HCT116 (cell line): Measurements from ENCODE around the gene NPIPA7. TPM values are rescaled to one million over a fixed set of nuclear protein-coding genes. Genes with fewer than 3 reads are reported as not detected.
"Not testable (repeated sequence)": the region's sequence is repeated elsewhere in the genome, so short reads cannot be mapped to it uniquely, and the experiment has no call there.

Experiments used
- ATAC-seq: fragments of 200-7000 bp; cut with Tn5 transposase; 2 replicates; pipeline ENCODE4 v1.9.1; 2020; ENCODE audit warnings: mild to moderate bottlenecking, moderate library complexity
- BruUV-seq: library from RNA; stranded (reverse); fragments of 400-500 nt; replicated peaks from 2 replicates; lab custom pipeline; 2021; lab: Mats Ljungman, UMichigan
- CTCF ChIA-PET: fragments of 300-600 bp; sonication (Branson Sonifier 250); formaldehyde crosslinking; loops from one replicate; lab custom pipeline; 2021; ENCODE audit warnings: antibody characterized with exemption; lab: Charles Lee
- POLR2A ChIA-PET: fragments of 300-600, 350-600 bp; sonication (Branson Sonifier 250); formaldehyde crosslinking; loops from one replicate; lab custom pipeline; 2021; ENCODE audit warnings: antibody characterized with exemption; lab: Charles Lee
- RAD21 ChIA-PET, 2 experiments: fragments of 300-600 bp; sonication (Branson Sonifier 250); formaldehyde crosslinking; loops; one replicate each; lab custom pipeline; 2023; ENCODE audit warnings: low total read pairs in 2 of 2; ENCODE audit not compliant: uncharacterized antibody in 2 of 2, unreplicated experiment in 2 of 2, low non-redundant PET in 1 of 2; lab: Charles Lee
- DNase-seq: peaks from one replicate; pipeline ENCODE4 v3.0.0-alpha.2; 2010; ENCODE audit warnings: low read depth, low spot score
- H2AFZ ChIP-seq: fragments of 200-600 bp; shearing (Covaris generic), sonication (generic); 2 replicates; pipeline ENCODE4 v1.6.1; 2017; ENCODE audit warnings: low read depth, mixed run types, mixed read lengths, antibody characterized with exemption, low read length; ENCODE audit not compliant: poor library complexity, severe bottlenecking
- H3K27ac ChIP-seq: 2 replicates; pipeline ENCODE4 v1.5.1; 2012; ENCODE audit warnings: low read depth, low read length
- H3K27me3 ChIP-seq: fragments of 200-600 bp; sonication (generic); 2 replicates; pipeline ENCODE4 v1.6.1; 2016; ENCODE audit warnings: mixed run types, low read length, mixed read lengths; ENCODE audit not compliant: insufficient read depth
- H3K36me3 ChIP-seq, 2 experiments: fragments of 200-500 bp in 1 of 2; fragments of 200-600 bp in 1 of 2; sonication (Bioruptor generic) in 1 of 2; sonication (generic) in 1 of 2; 2 replicates each; pipeline versions ENCODE4 v1.5.1 to v1.6.1; 2014 to 2016; ENCODE audit warnings: low read length in 2 of 2, inconsistent platforms in 1 of 2, mixed read lengths in 1 of 2, mixed run types in 1 of 2; ENCODE audit not compliant: insufficient read depth in 2 of 2, control insufficient read depth in 1 of 2
- H3K4me1 ChIP-seq, 2 experiments: fragments of 200-600 bp in 1 of 2; sonication (generic) in 1 of 2; 2 replicates each; pipeline versions ENCODE4 v1.5.1 to v1.6.1; 2012 to 2017; ENCODE audit warnings: low read length in 2 of 2, inconsistent platforms in 1 of 2, mild to moderate bottlenecking in 1 of 2, mixed read lengths in 1 of 2, mixed run types in 1 of 2, moderate library complexity in 1 of 2; ENCODE audit not compliant: insufficient read depth in 2 of 2, control insufficient read depth in 1 of 2
- H3K4me2 ChIP-seq: fragments of 200-600 bp; sonication (generic); 2 replicates; pipeline ENCODE4 v1.6.1; 2017; ENCODE audit warnings: mixed run types, low read length, mixed read lengths
- H3K4me3 ChIP-seq, 2 experiments: fragments of 200-600 bp in 1 of 2; sonication (generic) in 1 of 2; replicated peaks in 1 of 2; 2 replicates each; pipeline ENCODE4 v1.5.1; 2011 to 2016; ENCODE audit warnings: low read length in 2 of 2, control low read depth in 1 of 2, low read depth in 1 of 2, mild to moderate bottlenecking in 1 of 2, mixed read lengths in 1 of 2, mixed run types in 1 of 2
- H3K79me2 ChIP-seq: fragments of 200-600 bp; sonication (generic); 2 replicates; pipeline ENCODE4 v1.6.1; 2017; ENCODE audit warnings: mild to moderate bottlenecking, mixed run types, low read length, moderate library complexity, mixed read lengths; ENCODE audit not compliant: insufficient read depth
- H3K9ac ChIP-seq: fragments of 200-600 bp; sonication (generic); 2 replicates; pipeline ENCODE4 v1.6.1; 2016; ENCODE audit warnings: low read length, mixed read lengths
- H3K9me2 ChIP-seq: fragments of 200-600 bp; sonication (generic), shearing (Covaris generic); 2 replicates; pipeline ENCODE4 v1.6.1; 2017; ENCODE audit warnings: mixed run types, mild to moderate bottlenecking, moderate library complexity; ENCODE audit not compliant: insufficient read depth
- H3K9me3 ChIP-seq, 2 experiments: fragments of 200-500 bp in 1 of 2; fragments of 200-600 bp in 1 of 2; sonication (Bioruptor generic) in 1 of 2; sonication (generic) in 1 of 2; 2 replicates each; pipeline ENCODE4 v1.6.1; 2014 to 2017; ENCODE audit warnings: low read length in 2 of 2, mixed read lengths in 2 of 2, inconsistent platforms in 1 of 2, low read depth in 1 of 2, mild to moderate bottlenecking in 1 of 2, mixed run types in 1 of 2, moderate library complexity in 1 of 2; ENCODE audit not compliant: control insufficient read depth in 1 of 2, insufficient read depth in 1 of 2
- H4K20me1 ChIP-seq: fragments of 200-600 bp; sonication (generic), shearing (Covaris generic); 2 replicates; pipeline ENCODE4 v1.6.1; 2017; ENCODE audit warnings: mixed run types, mild to moderate bottlenecking, moderate library complexity; ENCODE audit not compliant: insufficient read depth
- intact Hi-C: fragments of 100-400 bp; cut with micrococcal nuclease; formaldehyde crosslinking; loops from 2 replicates; pipeline ENCODE4 v1.10.0; 2022
- total RNA-seq: library from RNA; stranded (reverse); gene quantifications from one replicate; pipeline ENCODE4 v1.2.1, GENCODE V29; 2021; ENCODE audit not compliant: unreplicated experiment

NPIPA7 gene
- total RNA-seq, 1 experiment from 2014 or later, result 4.5 TPM

DNA sequence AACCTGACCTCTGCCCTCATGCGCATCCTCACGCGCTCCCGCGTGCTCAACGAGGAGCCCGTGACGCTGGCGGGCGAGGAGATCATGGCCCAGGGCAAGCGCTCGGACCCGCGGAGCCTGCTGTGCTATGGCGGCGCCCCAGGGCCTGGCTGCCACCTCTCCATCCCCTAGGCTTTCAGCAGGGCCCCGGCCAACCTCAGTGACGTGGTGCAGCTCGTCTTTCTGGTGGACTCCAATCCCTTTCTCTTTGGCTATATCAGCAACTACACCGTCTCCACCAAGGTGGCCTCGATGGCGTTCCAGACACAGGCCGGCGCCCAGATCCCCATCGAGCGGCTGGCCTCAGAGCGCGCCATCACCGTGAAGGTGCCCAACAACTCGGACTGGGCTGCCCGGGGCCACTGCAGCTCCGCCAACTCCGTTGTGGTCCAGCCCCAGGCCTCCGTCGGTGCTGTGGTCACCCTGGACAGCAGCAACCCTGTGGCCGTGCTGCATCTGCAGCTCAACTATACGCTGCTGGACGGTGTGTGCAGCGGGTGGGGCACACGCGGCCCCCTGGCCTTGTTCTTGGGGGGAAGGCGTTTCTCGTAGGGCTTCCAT, 7.7 kb upstream of the NPIPA7 start:
- H3K36me3 ChIP-seq, intact Hi-C loops, H3K27ac ChIP-seq, H3K9me2 ChIP-seq, H3K9me3 ChIP-seq, H2AFZ ChIP-seq, H4K20me1 ChIP-seq, H3K9ac ChIP-seq, H3K4me3 ChIP-seq, DNase-seq, H3K4me2 ChIP-seq, BruUV-seq, ATAC-seq, RAD21 ChIA-PET, H3K4me1 ChIP-seq, CTCF ChIA-PET, H3K27me3 ChIP-seq, H3K79me2 ChIP-seq, POLR2A ChIA-PET: not testable (repeated sequence)

DNA sequence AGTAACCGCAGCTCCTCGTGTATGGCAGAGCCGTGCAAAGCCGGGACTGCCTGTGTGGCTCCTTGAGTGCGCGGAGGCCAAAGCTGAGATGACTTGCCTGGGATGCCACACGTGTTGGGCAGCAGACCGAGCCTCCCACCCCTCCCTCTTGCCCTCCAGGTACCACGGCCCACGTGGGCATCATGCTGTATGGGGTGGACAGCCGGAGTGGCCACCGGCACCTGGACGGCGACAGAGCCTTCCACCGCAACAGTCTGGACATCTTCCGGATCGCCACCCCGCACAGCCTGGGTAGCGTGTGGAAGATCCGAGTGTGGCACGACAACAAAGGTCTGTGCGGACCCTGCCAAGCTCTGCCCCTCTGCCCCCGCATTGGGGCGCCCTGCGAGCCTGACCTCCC, 4.7 kb upstream of the NPIPA7 start:
- H3K4me1 ChIP-seq, H3K9ac ChIP-seq, DNase-seq, H2AFZ ChIP-seq, intact Hi-C loops, H3K4me2 ChIP-seq, H3K27me3 ChIP-seq, H3K9me3 ChIP-seq, H3K4me3 ChIP-seq, ATAC-seq, H3K9me2 ChIP-seq, H4K20me1 ChIP-seq, H3K36me3 ChIP-seq, POLR2A ChIA-PET, H3K79me2 ChIP-seq, RAD21 ChIA-PET, H3K27ac ChIP-seq, BruUV-seq, CTCF ChIA-PET: not testable (repeated sequence)

DNA sequence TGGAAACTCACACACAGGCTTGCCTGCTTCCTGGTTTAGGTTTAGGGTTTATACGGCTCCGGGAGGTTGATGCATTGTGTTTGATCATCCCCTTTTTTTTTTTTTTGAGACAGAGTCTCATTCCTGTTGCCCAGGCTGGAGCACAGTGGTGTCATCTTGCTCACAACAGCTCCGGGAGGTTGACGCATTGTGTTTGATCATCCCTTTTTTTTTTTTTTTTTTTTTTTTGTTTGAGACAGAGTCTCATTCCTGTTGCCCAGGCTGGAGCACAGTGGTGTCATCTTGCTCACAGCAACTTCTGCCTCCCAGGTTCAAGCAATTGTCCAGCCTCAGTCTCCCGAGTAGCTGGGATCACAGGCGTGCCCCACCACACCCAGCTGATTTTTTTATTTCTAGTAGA, 20.7 kb downstream of the NPIPA7 start:
- H3K9me2 ChIP-seq, H3K9me3 ChIP-seq, intact Hi-C loops, CTCF ChIA-PET, H3K79me2 ChIP-seq, H3K27me3 ChIP-seq, H4K20me1 ChIP-seq, BruUV-seq, H3K4me1 ChIP-seq, H3K4me3 ChIP-seq, RAD21 ChIA-PET, H3K9ac ChIP-seq, DNase-seq, H2AFZ ChIP-seq, H3K36me3 ChIP-seq, H3K4me2 ChIP-seq, POLR2A ChIA-PET, ATAC-seq, H3K27ac ChIP-seq: not testable (repeated sequence)

DNA sequence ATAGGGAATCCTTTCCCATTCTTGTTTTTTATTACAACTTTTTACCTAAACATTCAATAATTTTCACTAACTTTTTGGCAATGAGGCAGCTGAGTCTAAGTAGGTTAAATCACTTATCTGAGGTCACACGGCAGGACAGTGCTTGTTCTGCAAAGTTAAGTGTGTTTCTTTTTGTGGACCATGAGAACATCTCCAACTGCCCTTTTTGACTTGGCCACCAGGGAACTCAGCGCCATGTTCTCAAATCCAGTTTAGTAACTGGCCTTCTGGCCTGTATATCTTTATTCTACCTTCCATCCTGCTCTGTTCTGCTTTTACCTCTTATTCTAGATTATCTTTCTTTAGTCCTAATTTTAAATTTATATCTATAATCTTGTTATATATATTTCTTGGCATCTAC, 23.4 kb downstream of the NPIPA7 start:
- POLR2A ChIA-PET, H4K20me1 ChIP-seq, H3K36me3 ChIP-seq, H3K4me2 ChIP-seq, DNase-seq, H3K27me3 ChIP-seq, BruUV-seq, H3K9me3 ChIP-seq, H2AFZ ChIP-seq, H3K79me2 ChIP-seq, RAD21 ChIA-PET, H3K9me2 ChIP-seq, CTCF ChIA-PET, H3K9ac ChIP-seq, H3K27ac ChIP-seq, H3K4me3 ChIP-seq, H3K4me1 ChIP-seq, intact Hi-C loops: not testable (repeated sequence)
- ATAC-seq, result peak; percentile 52; the same call in 1 of the 2 replicates
